Mesendoderm (in vitro differentiated cells): ENCODE data around the gene CAPN15.

Experiments
- DNase-seq: peaks from one replicate; pipeline ENCODE4 v3.0.0; 2013
- H2AK5ac ChIP-seq: 2 replicates; pipeline ENCODE4 v1.6.1; 2013; ENCODE audit warnings: low read length, inconsistent platforms
- H2BK120ac ChIP-seq: 2 replicates; pipeline ENCODE4 v1.6.1; 2013; ENCODE audit warnings: low read depth, mild to moderate bottlenecking, low read length, moderate library complexity, mixed read lengths
- H2BK15ac ChIP-seq: replicated peaks from 2 replicates; pipeline ENCODE4 v1.6.1; 2013; ENCODE audit warnings: low read depth, mild to moderate bottlenecking, moderate library complexity
- H2BK5ac ChIP-seq: 2 replicates; pipeline ENCODE4 v1.6.1; 2013; ENCODE audit warnings: low read length, inconsistent platforms
- H3K18ac ChIP-seq: 2 replicates; pipeline ENCODE4 v1.6.1; 2013; ENCODE audit warnings: mild to moderate bottlenecking, low read length, mixed read lengths
- H3K23ac ChIP-seq: one replicate; pipeline ENCODE4 v1.6.1; 2013; ENCODE audit warnings: low read length
- H3K27ac ChIP-seq: 2 replicates; pipeline ENCODE4 v1.5.1; 2013; ENCODE audit warnings: low read depth, mild to moderate bottlenecking, inconsistent platforms, low read length, moderate library complexity
- H3K27me3 ChIP-seq: 2 replicates; pipeline ENCODE4 v1.6.1; 2013; ENCODE audit warnings: low read length, control low read depth, mild to moderate bottlenecking, inconsistent platforms; ENCODE audit not compliant: insufficient read depth, poor library complexity
- H3K36me3 ChIP-seq: 2 replicates; pipeline ENCODE4 v1.6.1; 2013; ENCODE audit warnings: low read length, inconsistent platforms; ENCODE audit not compliant: control insufficient read depth, insufficient read depth
- H3K4ac ChIP-seq: one replicate; pipeline ENCODE4 v1.6.1; 2013; ENCODE audit warnings: low read depth, mild to moderate bottlenecking, low read length, moderate library complexity
- H3K4me1 ChIP-seq: 2 replicates; pipeline ENCODE4 v1.6.1; 2013; ENCODE audit warnings: low read depth, low read length, inconsistent platforms; ENCODE audit not compliant: control insufficient read depth
- H3K4me2 ChIP-seq: 2 replicates; pipeline ENCODE4 v1.6.1; 2013; ENCODE audit warnings: low read length
- H3K4me3 ChIP-seq: 2 replicates; pipeline ENCODE4 v1.5.1; 2013; ENCODE audit warnings: mild to moderate bottlenecking, low read length
- H3K56ac ChIP-seq: one replicate; pipeline ENCODE4 v1.6.1; 2013; ENCODE audit warnings: low read length
- H3K79me1 ChIP-seq: 2 replicates; pipeline ENCODE4 v1.6.1; 2013; ENCODE audit warnings: low read length, inconsistent platforms
- H3K79me2 ChIP-seq: 2 replicates; pipeline ENCODE4 v1.6.1; 2013; ENCODE audit warnings: mild to moderate bottlenecking, low read length; ENCODE audit not compliant: control insufficient read depth, insufficient read depth
- H3K9ac ChIP-seq: 2 replicates; pipeline ENCODE4 v1.6.1; 2013; ENCODE audit warnings: low read length, inconsistent platforms
- H4K5ac ChIP-seq: one replicate; pipeline ENCODE4 v1.6.1; 2013; ENCODE audit warnings: low read length
- H4K8ac ChIP-seq: one replicate; pipeline ENCODE4 v1.6.1; 2013; ENCODE audit warnings: low read depth, mild to moderate bottlenecking, control low read depth, low read length, moderate library complexity
- whole genome bisulfite sequencing: extraction: QIAGEN DNeasy Blood & Tissue Kit; methylation state at CpG from one replicate; pipeline ENCODE4 v1.1.7; 2013; ENCODE audit warnings: low lambda C conversion rate, missing lambda C conversion rate; ENCODE audit not compliant: insufficient coverage; ENCODE audit errors: extremely low coverage; 5-methylcytosine and 5-hydroxymethylcytosine counted together

Gene CAPN15

DNA sequence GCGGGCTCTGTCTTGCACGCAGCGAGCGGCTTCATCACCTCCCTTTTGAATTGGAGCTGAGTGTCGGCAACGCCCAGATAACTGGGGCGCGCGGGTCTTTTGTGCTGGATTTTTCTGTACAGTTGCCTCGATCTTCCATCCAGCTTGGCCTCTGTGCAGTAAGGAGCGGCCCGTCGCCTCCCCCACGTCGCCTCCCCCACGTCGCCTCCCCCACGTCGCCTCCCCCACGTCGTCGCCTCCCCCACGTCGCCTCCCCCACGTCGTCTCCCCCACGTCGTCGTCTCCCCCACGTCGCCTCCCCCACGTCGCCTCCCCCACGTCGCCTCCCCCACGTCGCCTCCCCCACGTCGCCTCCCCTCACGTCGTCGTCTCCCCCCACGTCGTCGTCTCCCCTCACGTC is 17.0 kb downstream of the CAPN15 start:
- DNase-seq, result no peak
- no peak overlapping the region for H4K5ac ChIP-seq
- no peak overlapping the region for H2BK5ac ChIP-seq
- H3K36me3 ChIP-seq, result no peaks in the 10 kb centered on the region
- H3K18ac ChIP-seq, result no peak overlapping the region
- no peak overlapping the region for H3K27ac ChIP-seq
- no peak overlapping the region for H3K4me2 ChIP-seq
- no peak overlapping the region for H3K4ac ChIP-seq
- no peaks in the 10 kb centered on the region for H3K79me2 ChIP-seq
- H3K27me3 ChIP-seq, result no peaks in the 10 kb centered on the region
- no peak overlapping the region for H3K9ac ChIP-seq
- H4K8ac ChIP-seq, result no peak overlapping the region
- H3K4me3 ChIP-seq, result no peak overlapping the region
- no peak overlapping the region for H2AK5ac ChIP-seq
- peaks cover 2% of the 10 kb centered on the region for H3K79me1 ChIP-seq
- no peak overlapping the region for H3K56ac ChIP-seq
- no peaks in the 10 kb centered on the region for H3K4me1 ChIP-seq
- no peak overlapping the region for H3K23ac ChIP-seq
- WGBS, result no CpG with 5 or more reads among the region's 46 CpGs
- H2BK120ac ChIP-seq, result no peak overlapping the region
- no peak overlapping the region for H2BK15ac ChIP-seq

DNA sequence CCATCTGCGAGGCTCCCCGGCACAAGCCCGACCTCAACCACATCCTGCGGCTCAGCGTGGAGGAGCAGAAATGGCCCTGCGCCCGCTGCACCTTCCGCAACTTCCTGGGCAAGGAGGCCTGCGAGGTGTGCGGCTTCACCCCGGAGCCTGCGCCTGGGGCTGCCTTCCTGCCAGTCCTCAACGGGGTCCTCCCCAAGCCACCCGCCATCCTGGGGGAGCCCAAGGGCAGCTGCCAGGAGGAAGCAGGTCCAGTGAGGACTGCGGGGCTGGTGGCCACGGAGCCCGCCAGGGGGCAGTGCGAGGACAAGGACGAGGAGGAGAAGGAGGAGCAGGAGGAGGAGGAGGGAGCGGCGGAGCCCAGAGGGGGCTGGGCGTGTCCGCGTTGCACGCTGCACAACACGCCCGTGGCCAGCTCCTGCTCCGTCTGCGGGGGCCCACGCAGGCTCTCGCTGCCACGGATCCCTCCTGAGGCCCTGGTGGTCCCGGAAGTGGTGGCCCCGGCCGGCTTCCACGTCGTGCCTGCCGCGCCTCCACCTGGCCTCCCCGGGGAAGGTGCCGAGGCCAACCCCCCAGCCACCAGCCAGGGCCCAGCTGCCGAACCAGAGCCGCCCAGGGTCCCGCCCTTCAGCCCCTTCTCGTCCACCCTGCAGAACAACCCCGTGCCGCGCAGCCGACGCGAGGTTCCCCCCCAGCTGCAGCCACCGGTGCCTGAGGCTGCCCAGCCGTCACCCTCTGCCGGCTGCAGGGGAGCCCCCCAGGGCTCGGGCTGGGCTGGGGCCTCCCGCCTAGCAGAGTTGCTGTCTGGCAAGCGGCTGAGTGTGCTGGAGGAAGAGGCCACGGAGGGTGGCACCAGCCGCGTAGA is 19.6 kb downstream of the CAPN15 start:
- no peak overlapping the region for H3K18ac ChIP-seq
- H3K9ac ChIP-seq, result no peak overlapping the region
- no peak overlapping the region for H3K4ac ChIP-seq
- H4K8ac ChIP-seq, result no peak overlapping the region
- no peak overlapping the region for H3K4me3 ChIP-seq
- H3K4me2 ChIP-seq, result no peak overlapping the region
- no peak overlapping the region for H2BK120ac ChIP-seq
- no peaks in the 10 kb centered on the region for H3K4me1 ChIP-seq
- no peak overlapping the region for H2BK5ac ChIP-seq
- H3K56ac ChIP-seq, result no peak overlapping the region
- H3K36me3 ChIP-seq, result no peaks in the 10 kb centered on the region
- H2BK15ac ChIP-seq, result no peak overlapping the region
- no peak overlapping the region for H3K23ac ChIP-seq
- peak; percentile 58 for DNase-seq
- no CpG with 5 or more reads among the region's 60 CpGs for WGBS
- H2AK5ac ChIP-seq, result no peak overlapping the region
- no peaks in the 10 kb centered on the region for H3K79me2 ChIP-seq
- no peak overlapping the region for H3K27ac ChIP-seq
- H3K79me1 ChIP-seq, result peaks cover 3% of the 10 kb centered on the region
- H4K5ac ChIP-seq, result no peak overlapping the region
- H3K27me3 ChIP-seq, result no peaks in the 10 kb centered on the region

- Histone ChIP-seq H2AK5ac (no peak overlapping the region), H4K5ac (no peak overlapping the region), H3K4ac (no peak overlapping the region), H3K27me3 (no peaks in the 10 kb centered on the region), H3K27ac (no peak overlapping the region), H2BK15ac (no peak overlapping the region), H3K79me2 (no peaks in the 10 kb centered on the region), H3K79me1 (peaks cover 2% of the 10 kb centered on the region), H3K9ac (no peak overlapping the region), H3K56ac (no peak overlapping the region), H3K4me2 (no peak overlapping the region), H2BK120ac (no peak overlapping the region), H3K23ac (no peak overlapping the region), H4K8ac (no peak overlapping the region), H3K4me3 (no peak overlapping the region), H2BK5ac (no peak overlapping the region), H3K18ac (no peak overlapping the region), H3K36me3 (no peaks in the 10 kb centered on the region), H3K4me1 (no peaks in the 10 kb centered on the region)
- DNase-seq, result no peak
- WGBS, result no CpG with 5 or more reads among the region's 21 CpGs
These were observed 21.1 kb downstream of the CAPN15 start for GRCh38 chr16:548586-548985.

DNA sequence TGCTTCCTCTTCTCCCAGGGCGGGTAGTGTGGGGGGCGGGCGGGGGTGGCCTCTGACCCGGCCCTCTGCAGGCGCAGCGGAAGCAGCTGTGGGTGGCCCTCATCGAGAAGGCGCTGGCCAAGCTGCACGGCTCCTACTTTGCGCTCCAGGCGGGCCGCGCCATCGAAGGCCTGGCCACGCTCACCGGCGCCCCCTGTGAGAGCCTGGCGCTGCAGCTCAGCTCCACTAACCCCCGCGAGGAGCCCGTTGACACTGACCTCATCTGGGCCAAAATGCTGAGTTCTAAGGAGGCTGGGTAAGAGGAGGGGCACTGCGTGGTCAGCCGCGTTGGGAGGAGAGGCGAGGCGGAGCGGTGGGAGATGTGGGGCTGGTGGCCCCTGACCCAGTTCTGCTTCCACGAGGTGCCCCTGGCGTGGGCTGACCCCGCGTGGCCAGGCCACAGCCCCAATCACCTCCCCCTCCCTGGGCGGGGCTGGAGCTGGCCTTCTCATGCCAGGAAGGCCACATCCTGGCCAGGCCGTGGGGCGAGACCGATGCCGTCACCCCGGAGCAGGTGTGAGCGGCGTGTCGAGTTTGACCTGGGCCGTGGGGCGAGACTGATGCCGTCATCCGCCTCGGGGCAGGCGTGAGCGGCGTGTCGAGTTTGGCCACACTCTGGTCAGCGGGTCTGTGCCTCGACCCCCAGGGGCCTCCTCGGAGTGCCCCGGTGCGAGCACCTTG is 22.2 kb downstream of the CAPN15 start:
- H3K4me3 ChIP-seq, result no peak overlapping the region
- WGBS, result no CpG with 5 or more reads among the region's 54 CpGs
- H3K56ac ChIP-seq, result no peak overlapping the region

DNA sequence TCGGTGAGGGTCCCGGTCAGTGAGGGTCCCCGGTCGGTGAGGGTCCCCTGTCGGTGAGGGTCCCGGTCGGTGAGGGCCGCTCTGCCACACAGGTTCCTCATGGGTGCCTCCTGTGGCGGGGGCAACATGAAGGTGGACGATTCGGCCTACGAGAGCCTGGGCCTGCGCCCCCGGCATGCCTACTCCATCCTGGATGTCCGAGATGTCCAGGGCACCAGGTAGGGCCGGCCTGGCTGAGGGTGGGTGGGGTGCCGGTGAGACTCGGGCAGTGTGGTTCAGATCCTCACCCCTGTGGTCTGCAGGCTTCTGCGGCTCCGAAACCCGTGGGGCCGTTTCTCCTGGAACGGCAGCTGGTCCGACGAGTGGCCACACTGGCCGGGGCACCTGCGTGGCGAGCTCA is 23.7 kb downstream of the CAPN15 start:
- Histone ChIP-seq H3K27ac (no peak overlapping the region), H3K56ac (no peak overlapping the region), H2BK15ac (no peak overlapping the region), H3K36me3 (no peaks in the 10 kb centered on the region), H3K79me1 (peaks cover 2% of the 10 kb centered on the region), H3K23ac (no peak overlapping the region), H3K4me2 (no peak overlapping the region), H3K27me3 (no peaks in the 10 kb centered on the region), H2BK5ac (no peak overlapping the region), H4K5ac (no peak overlapping the region), H4K8ac (no peak overlapping the region), H3K79me2 (no peaks in the 10 kb centered on the region), H3K4ac (no peak overlapping the region), H3K4me1 (no peaks in the 10 kb centered on the region), H3K18ac (no peak overlapping the region), H2BK120ac (no peak overlapping the region), H3K9ac (no peak overlapping the region), H3K4me3 (no peak overlapping the region), H2AK5ac (no peak overlapping the region)
- DNase-seq, result no peak
- no CpG with 5 or more reads among the region's 28 CpGs for WGBS

More for the DNA sequence above, 22.2 kb downstream of the CAPN15 start:
- Histone ChIP-seq H2BK5ac (no peak overlapping the region), H3K4me2 (no peak overlapping the region), H3K4me1 (no peaks in the 10 kb centered on the region), H3K23ac (no peak overlapping the region), H2BK15ac (no peak overlapping the region), H3K9ac (no peak overlapping the region), H3K36me3 (no peaks in the 10 kb centered on the region), H3K4ac (no peak overlapping the region), H2AK5ac (no peak overlapping the region), H3K79me1 (peaks cover 2% of the 10 kb centered on the region), H2BK120ac (no peak overlapping the region), H4K5ac (no peak overlapping the region), H3K27ac (no peak overlapping the region), H4K8ac (no peak overlapping the region), H3K18ac (no peak overlapping the region), H3K79me2 (no peaks in the 10 kb centered on the region), H3K27me3 (no peaks in the 10 kb centered on the region)
- DNase-seq, result peak; percentile 49
